Right lobe of liver (tissue), 6 donors: ENCODE data around the gene HERC3. TPM values are rescaled to one million over a fixed set of nuclear protein-coding genes. Genes with fewer than 3 reads are reported as not detected.

ENCODE experiments used
- ATAC-seq, 4 donors: fragments of 200-7000 bp; cut with Tn5 transposase; one replicate each; pipeline ENCODE4 v1.9.1; 2020; ENCODE audit warnings: mild to moderate bottlenecking in 4 of 4, moderate library complexity in 4 of 4
- DNase-seq, 3 donors: peaks; one replicate each; pipeline ENCODE4 v3.0.0-alpha.2; 2020
- H3K27ac ChIP-seq, 3 donors: fragments of 200-600 bp; one replicate each; pipeline ENCODE4 v1.8.0; 2022
- H3K27me3 ChIP-seq, 2 donors: fragments of 200-600 bp; one replicate each; pipeline ENCODE4 v1.8.0; 2022
- H3K36me3 ChIP-seq, 4 donors: fragments of 200-600 bp; sonication (generic) in 1 of 4; one replicate each; pipeline versions ENCODE4 v1.5.1 to v1.8.0; 2017 to 2022; ENCODE audit warnings: control low read depth in 1 of 4
- H3K4me1 ChIP-seq, 4 donors: fragments of 200-600 bp; sonication (generic) in 1 of 4; one replicate each; pipeline versions ENCODE4 v1.5.1 to v1.8.0; 2017 to 2022; ENCODE audit warnings: control low read depth in 1 of 4
- H3K4me3 ChIP-seq, 3 donors: fragments of 200-600 bp; one replicate each; pipeline ENCODE4 v1.8.0; 2022
- H3K9me3 ChIP-seq, 4 donors: fragments of 200-600 bp; sonication (generic) in 1 of 4; one replicate each; pipeline versions ENCODE4 v1.5.1 to v1.8.0; 2017 to 2022; ENCODE audit warnings: control low read depth in 1 of 4
- CTCF ChIP-seq, 4 donors: fragments of 200-600 bp in 3 of 4; fragments of 450-650 bp in 1 of 4; IDR thresholded peaks; one replicate each; pipeline versions ENCODE4 v1.5.1 to v1.8.0; 2016 to 2022; ENCODE audit warnings: antibody characterized with exemption in 4 of 4, mild to moderate bottlenecking in 2 of 4
- POLR2A ChIP-seq: fragments of 450-650 bp; IDR thresholded peaks from one replicate; pipeline ENCODE4 v1.6.1; 2017; ENCODE audit warnings: antibody characterized with exemption, mild to moderate bottlenecking
- WGBS: methylation state at CpG from one replicate; pipeline ENCODE4 v1.1.6; 2018; ENCODE audit warnings: low coverage, low lambda C conversion rate; ENCODE audit not compliant: insufficient coverage; ENCODE audit errors: missing lambda C conversion rate; 5-methylcytosine and 5-hydroxymethylcytosine counted together
- intact Hi-C, 2 donors: fragments of 100-400 bp; cut with DNase I; formaldehyde crosslinking; loops; one replicate each; pipeline versions ENCODE4 v1.11.2 to v1.14.1; 2022
- total RNA-seq, 6 experiments: library from RNA; depleted of rRNA in 2 of 6; stranded (reverse); fragments of >200 nt in 2 of 6; fragmentation: NEBNext Ultra II Directional in 3 of 6; extraction: Animal tissue kit (Norgen Biotek cat#: 25700) in 3 of 6; gene quantifications; one replicate each; pipeline versions ENCODE4 v1.1.0 to v1.2.4, GENCODE V29; 2016 to 2023
- donor health status: DM: no; HTN: yes; CAD: no.
- donor health status: DM: no; HTN: no; CAD: no.
- donor health status: DM: no; HTN: no; CAD: no.
- donor health status: DM: no; HTN: yes; CAD: no.
- donor health status: DM: no; HTN: yes; CAD: no.

Gene HERC3
- total RNA-seq, 6 experiments from 2014 or later = 7.2 to 15.3 (median 10.9) TPM

- no peaks in the 10 kb centered on the region for H3K27me3 ChIP-seq
- H3K27ac ChIP-seq = peak overlapping the region in 2 of 3 donors; percentile 30 to 64
- DNase-seq (no peak), ATAC-seq (peak; percentile 15 to 32 (median 26))
- peak overlapping the region; percentile 50 to 66 (median 55) for H3K4me3 ChIP-seq
- H3K4me1 ChIP-seq = no peaks in the 10 kb centered on the region
- WGBS = 30% methylated on average over 18 of the region's 18 CpGs
- TF ChIP-seq POLR2A = no peak
- H3K36me3 ChIP-seq = no peaks in the 10 kb centered on the region
- no peaks in the 10 kb centered on the region for H3K9me3 ChIP-seq
- intact Hi-C loops = no loop called here
Measured at GRCh38 chr4:88697141-88697540, 104.9 kb downstream of the HERC3 start.

- Histone ChIP-seq H3K4me3 (peak within 1 kb of the TSS; percentile 50 to 66 (median 55)), H3K27me3 (no peaks in the 10 kb centered on the region), H3K27ac (peak within 1 kb of the TSS in 2 of 3 donors; percentile 30 to 64), H3K36me3 (no peaks in the 10 kb centered on the region), H3K4me1 (no peaks in the 10 kb centered on the region), H3K9me3 (no peaks in the 10 kb centered on the region)
- TF ChIP-seq CTCF (IDR thresholded peaks at IDR 0.05) (no peak), POLR2A (peak; percentile 21)
- peak; percentile 52 to 70 (median 65) for DNase-seq
- 57% methylated on average over 12 of the region's 40 CpGs for WGBS
- peak; percentile 85 to 95 (median 88) for ATAC-seq
- intact Hi-C loops = no loop called here
Measured at GRCh38 chr4:88697588-88698329, 105.5 kb downstream of the HERC3 start, which contains the start of gene NAP1L5. TSS of gene NAP1L5 (minus strand) at chr4:88697829. CDS start at chr4:88697754, 75 bp downstream.

- Histone ChIP-seq H3K4me1 (no peaks in the 10 kb centered on the region), H3K4me3 (no peak overlapping the region), H3K9me3 (no peaks in the 10 kb centered on the region), H3K27me3 (no peaks in the 10 kb centered on the region), H3K27ac (no peak overlapping the region), H3K36me3 (no peaks in the 10 kb centered on the region)
- no peak for TF ChIP-seq CTCF (IDR thresholded peaks at IDR 0.05)
- no peak for TF ChIP-seq POLR2A
- WGBS = 95% methylated on average over 7 of the region's 7 CpGs
- DNase-seq (no peak), ATAC-seq (no peak)
- intact Hi-C loops = no loop called here
Measured at GRCh38 chr4:88698519-88698918, 106.2 kb downstream of the HERC3 start.

- Histone ChIP-seq H3K27me3 (no peaks in the 10 kb centered on the region), H3K36me3 (peaks cover 0 to 11% (median 0%) of the 10 kb centered on the region in 4 donors), H3K4me3 (no peak overlapping the region), H3K4me1 (peaks cover 0 to 13% (median 0%) of the 10 kb centered on the region in 4 donors), H3K9me3 (no peaks in the 10 kb centered on the region), H3K27ac (no peak overlapping the region)
- DNase-seq (no peak), ATAC-seq (no peak)
- intact Hi-C loops = loop anchor here in 1 of 2 donors (10.0 kb wide), 1 partner anchor 322 kb away; no protein-coding TSS in a partner anchor
- 92% methylated on average over 2 of the region's 2 CpGs for WGBS
- TF ChIP-seq CTCF (IDR thresholded peaks at IDR 0.05) (no peak), POLR2A (no peak)
Measured at GRCh38 chr4:88702782-88703181, 110.5 kb downstream of the HERC3 start.

GRCh38 chr4:88705223-88705622, 112.9 kb downstream of the HERC3 start:
- intact Hi-C loops = loop anchor here in 1 of 2 donors (5.0 to 10.0 kb wide), 2 partner anchors 87 to 320 kb away; no protein-coding TSS in a partner anchor
- no peak overlapping the region for H3K4me3 ChIP-seq
- DNase-seq (no peak), ATAC-seq (no peak)
- no peaks in the 10 kb centered on the region for H3K27me3 ChIP-seq
- no peaks in the 10 kb centered on the region for H3K9me3 ChIP-seq
- H3K27ac ChIP-seq = no peak overlapping the region
- H3K36me3 ChIP-seq = peaks cover 0 to 11% (median 0%) of the 10 kb centered on the region in 4 donors
- TF ChIP-seq CTCF (IDR thresholded peaks at IDR 0.05) (no peak), POLR2A (no peak)
- peaks cover 0 to 13% (median 0%) of the 10 kb centered on the region in 4 donors for H3K4me1 ChIP-seq
